Liver (tissue), 3 donors: ENCODE measurements around the gene NEB.
"Not testable (repeated sequence)": the region's sequence is repeated elsewhere in the genome, so short reads cannot be mapped to it uniquely, and the experiment has no call there.

Source experiments
- EGR1 ChIP-seq, 2 donors: IDR thresholded peaks; 2 replicates each; pipeline ENCODE4 v1.6.1; 2016 to 2018; ENCODE audit warnings: antibody characterized with exemption in 2 of 2, low read depth in 2 of 2
- GABPA ChIP-seq, 2 donors: IDR thresholded peaks in 1 of 2; conservative IDR thresholded peaks in 1 of 2; 2 replicates each; pipeline ENCODE4 v1.6.1; 2016; ENCODE audit warnings: antibody characterized with exemption in 2 of 2, mild to moderate bottlenecking in 1 of 2, moderate library complexity in 1 of 2
- JUND ChIP-seq, 2 donors: IDR thresholded peaks; 2 replicates each; pipeline ENCODE4 v1.6.1; 2016; ENCODE audit warnings: antibody characterized with exemption in 2 of 2
- MAX ChIP-seq: IDR thresholded peaks from 2 replicates; pipeline ENCODE4 v1.6.1; 2016; ENCODE audit warnings: antibody characterized with exemption
- RAD21 ChIP-seq, 2 donors: IDR thresholded peaks; 2 replicates each; pipeline ENCODE4 v1.6.1; 2016; ENCODE audit warnings: antibody characterized with exemption in 2 of 2, mild to moderate bottlenecking in 2 of 2
- SP1 ChIP-seq: IDR thresholded peaks from 2 replicates; pipeline ENCODE4 v1.6.1; 2018; ENCODE audit warnings: antibody characterized with exemption, mild to moderate bottlenecking
- TAF1 ChIP-seq: conservative IDR thresholded peaks from 2 replicates; pipeline ENCODE4 v1.6.1; 2016; ENCODE audit warnings: antibody characterized with exemption, mild to moderate bottlenecking
- TF ChIP-seq, protein P1 (sequence below): fragments of 150-350 bp; IDR thresholded peaks from 2 replicates; pipeline ENCODE4 v1.5.1; 2017; ENCODE audit warnings: improper control_type of control experiment, low read depth, low read length; ENCODE audit not compliant: missing input control
- donor health status: healthy.
- donor health status: healthy.

- TF ChIP-seq, protein P1, sequence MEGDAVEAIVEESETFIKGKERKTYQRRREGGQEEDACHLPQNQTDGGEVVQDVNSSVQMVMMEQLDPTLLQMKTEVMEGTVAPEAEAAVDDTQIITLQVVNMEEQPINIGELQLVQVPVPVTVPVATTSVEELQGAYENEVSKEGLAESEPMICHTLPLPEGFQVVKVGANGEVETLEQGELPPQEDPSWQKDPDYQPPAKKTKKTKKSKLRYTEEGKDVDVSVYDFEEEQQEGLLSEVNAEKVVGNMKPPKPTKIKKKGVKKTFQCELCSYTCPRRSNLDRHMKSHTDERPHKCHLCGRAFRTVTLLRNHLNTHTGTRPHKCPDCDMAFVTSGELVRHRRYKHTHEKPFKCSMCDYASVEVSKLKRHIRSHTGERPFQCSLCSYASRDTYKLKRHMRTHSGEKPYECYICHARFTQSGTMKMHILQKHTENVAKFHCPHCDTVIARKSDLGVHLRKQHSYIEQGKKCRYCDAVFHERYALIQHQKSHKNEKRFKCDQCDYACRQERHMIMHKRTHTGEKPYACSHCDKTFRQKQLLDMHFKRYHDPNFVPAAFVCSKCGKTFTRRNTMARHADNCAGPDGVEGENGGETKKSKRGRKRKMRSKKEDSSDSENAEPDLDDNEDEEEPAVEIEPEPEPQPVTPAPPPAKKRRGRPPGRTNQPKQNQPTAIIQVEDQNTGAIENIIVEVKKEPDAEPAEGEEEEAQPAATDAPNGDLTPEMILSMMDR = not testable (repeated sequence)
- not testable (repeated sequence) for TF ChIP-seq GABPA (IDR thresholded peaks at IDR 0.05 in 1 of 2, conservative IDR thresholded peaks at IDR 0.05 in 1 of 2); RAD21 (IDR thresholded peaks at IDR 0.05); TAF1; JUND (IDR thresholded peaks at IDR 0.05); EGR1 (IDR thresholded peaks at IDR 0.05; ENCODE audit: low read depth in 2 of 2); SP1; MAX
These were observed 174.8 kb downstream of the NEB start for GRCh38 chr2:151559431-151559830.
